ENCODE results near the gene PPFIA2. TPM values are rescaled to one million over a fixed set of nuclear protein-coding genes. Genes with fewer than 3 reads are reported as not detected.
A peak's percentile ranks its signal among the peaks of the same experiment; 100 is the strongest.

The PPFIA2 gene
- total RNA-seq, 4 donors from 2014 or later: 2.0 to 6.6 (median 3.2) TPM; not detected in 1

DNA sequence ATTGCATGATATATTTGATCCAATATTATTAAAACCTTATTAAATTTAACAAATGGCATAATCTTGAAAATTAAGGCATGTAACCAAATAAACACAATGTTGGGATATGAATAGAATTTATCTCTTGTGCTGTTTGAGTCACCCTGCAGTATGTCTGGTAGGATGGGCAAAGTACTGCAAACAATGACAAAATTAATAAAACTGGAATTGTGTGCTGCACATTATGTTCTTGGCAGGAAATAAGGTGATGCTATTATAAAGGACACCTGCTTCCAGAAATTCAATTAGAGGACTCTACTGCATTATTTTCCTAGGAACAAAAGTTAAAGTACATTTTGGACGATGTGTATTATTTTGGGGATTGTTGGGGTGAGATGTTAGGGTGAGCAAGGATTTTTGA lies 132.7 kb downstream of the PPFIA2 start:
- Histone ChIP-seq H3K4me1 (no peaks in the 10 kb centered on the region), H3K4me3 (no peak overlapping the region), H3K27ac (no peak overlapping the region), H3K36me3 (no peaks in the 10 kb centered on the region), H3K9me3 (no peaks in the 10 kb centered on the region), H3K27me3 (no peaks in the 10 kb centered on the region)
- TF ChIP-seq POLR2A (IDR thresholded peaks at IDR 0.05) (no peak), CTCF (IDR thresholded peaks at IDR 0.05) (no peak)
- DNase-seq: no peak

DNA sequence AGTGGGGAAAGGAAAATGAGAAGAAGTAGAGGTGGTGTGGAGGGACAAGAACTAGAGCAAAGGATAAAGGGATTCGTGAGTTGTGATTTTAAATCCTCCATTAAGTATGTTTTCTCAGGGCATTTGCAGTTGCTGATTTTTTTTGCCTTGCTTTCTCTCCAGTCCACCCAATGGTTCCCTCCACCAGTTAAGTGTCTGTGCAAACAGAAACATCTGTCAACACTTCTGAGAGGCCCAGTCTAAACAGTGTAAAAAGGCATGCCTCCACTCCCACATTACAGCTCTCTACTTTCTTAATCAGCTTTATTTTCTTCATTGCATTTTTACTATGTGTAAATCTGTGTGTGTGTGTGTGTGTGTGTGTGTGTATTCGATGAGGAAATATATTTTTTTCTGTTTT lies 141.2 kb downstream of the PPFIA2 start:
- no peak for DNase-seq
- H3K36me3 ChIP-seq: no peaks in the 10 kb centered on the region
- no peak overlapping the region for H3K27ac ChIP-seq
- no peak overlapping the region for H3K4me3 ChIP-seq
- no peaks in the 10 kb centered on the region for H3K4me1 ChIP-seq
- no peak for TF ChIP-seq POLR2A (IDR thresholded peaks at IDR 0.05)
- TF ChIP-seq CTCF (IDR thresholded peaks at IDR 0.05): no peak
- H3K9me3 ChIP-seq: no peaks in the 10 kb centered on the region
- H3K27me3 ChIP-seq: no peaks in the 10 kb centered on the region

- no peak for TF ChIP-seq CTCF (IDR thresholded peaks at IDR 0.05)
- no peak for TF ChIP-seq POLR2A (IDR thresholded peaks at IDR 0.05)
- Histone ChIP-seq H3K4me1 (no peaks in the 10 kb centered on the region), H3K9me3 (no peaks in the 10 kb centered on the region), H3K27ac (no peak overlapping the region), H3K36me3 (no peaks in the 10 kb centered on the region), H3K27me3 (no peaks in the 10 kb centered on the region), H3K4me3 (no peak overlapping the region)
- DNase-seq: no peak
Observed at GRCh38 chr12:81615026-81615588, 144.0 kb downstream of the PPFIA2 start.

DNA sequence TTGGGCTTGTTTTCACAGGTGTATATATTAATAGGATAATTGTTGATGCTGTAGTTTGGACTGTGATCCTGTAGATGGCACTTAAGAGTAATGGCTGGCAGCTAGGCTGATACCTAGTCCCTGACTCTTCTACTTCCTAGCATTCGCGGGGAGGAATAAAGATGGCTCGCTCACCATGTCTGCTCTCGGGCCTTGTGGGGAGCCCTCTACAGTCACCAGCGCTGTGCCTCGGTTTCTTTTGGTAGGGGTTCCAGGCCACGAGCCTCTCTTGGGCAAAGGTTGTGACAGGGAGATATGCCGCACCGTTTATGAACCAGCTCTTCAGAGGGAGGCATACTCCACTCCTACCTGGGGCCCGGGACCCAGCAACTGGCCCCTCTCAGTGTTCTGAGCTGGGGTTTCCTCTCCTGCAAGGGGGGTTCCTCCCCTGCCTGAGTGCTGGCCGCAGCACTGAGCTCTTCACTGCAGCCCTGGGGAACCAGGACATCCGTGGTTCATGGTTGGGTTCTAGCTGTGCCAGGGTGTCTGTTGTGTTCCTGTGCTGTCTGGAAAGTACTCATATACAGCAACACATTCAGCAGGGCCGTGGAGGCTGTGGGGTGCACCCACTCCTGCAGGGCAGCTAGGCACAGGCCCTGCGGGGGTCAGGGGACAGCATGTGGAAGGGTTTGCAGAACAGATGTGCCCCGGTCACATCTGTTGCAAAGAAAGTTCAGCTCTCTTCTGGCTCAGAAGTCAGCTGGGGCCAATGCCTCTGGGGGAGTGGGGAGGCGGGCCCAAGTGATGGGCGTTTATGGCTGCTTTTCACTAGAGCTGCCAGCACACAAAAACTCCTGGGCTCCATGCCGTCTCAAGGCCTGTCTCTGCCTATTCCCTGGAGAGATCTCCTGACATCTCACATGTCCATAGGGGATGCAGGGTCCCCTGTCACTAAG lies 147.9 kb downstream of the PPFIA2 start:
- Histone ChIP-seq H3K9me3 (no peaks in the 10 kb centered on the region), H3K4me1 (no peaks in the 10 kb centered on the region), H3K27me3 (no peaks in the 10 kb centered on the region), H3K27ac (no peak overlapping the region), H3K4me3 (no peak overlapping the region), H3K36me3 (no peaks in the 10 kb centered on the region)
- no peak for DNase-seq
- TF ChIP-seq POLR2A (IDR thresholded peaks at IDR 0.05) (no peak), CTCF (IDR thresholded peaks at IDR 0.05) (peak in 1 of 6 experiments; percentile 14)

GRCh38 chr12:81597928-81598604 lies 161.1 kb downstream of the PPFIA2 start:
- no peak for DNase-seq
- no peaks in the 10 kb centered on the region for H3K9me3 ChIP-seq
- no peaks in the 10 kb centered on the region for H3K4me1 ChIP-seq
- H3K27me3 ChIP-seq: no peaks in the 10 kb centered on the region
- no peak for TF ChIP-seq CTCF (IDR thresholded peaks at IDR 0.05)
- no peak for TF ChIP-seq POLR2A (IDR thresholded peaks at IDR 0.05)
- H3K4me3 ChIP-seq: no peak overlapping the region
- H3K27ac ChIP-seq: no peak overlapping the region
- H3K36me3 ChIP-seq: no peaks in the 10 kb centered on the region

Data from Peyer's patch (tissue), 4 donors.